Stomach (tissue), 4 donors: ENCODE measurements around the gene GPD2.

Source experiments
- CTCF ChIP-seq, 7 experiments: fragments of 450-650 bp in 4 of 7; fragments of 200-600 bp in 3 of 7; sonication (generic) in 3 of 7; IDR thresholded peaks; one replicate each; pipeline ENCODE4 v1.5.1; 2016 to 2019; ENCODE audit warnings: antibody characterized with exemption in 7 of 7, control low read depth in 2 of 7, mild to moderate bottlenecking in 1 of 7
- EP300 ChIP-seq: sonication (generic); formaldehyde crosslinking; IDR thresholded peaks from one replicate; pipeline ENCODE4 v1.6.1; 2017; ENCODE audit warnings: antibody characterized with exemption
- POLR2A ChIP-seq, 4 donors: fragments of 450-650 bp; IDR thresholded peaks; one replicate each; pipeline ENCODE4 v1.6.1; 2016; ENCODE audit warnings: antibody characterized with exemption in 4 of 4, control low read depth in 2 of 4, mild to moderate bottlenecking in 1 of 4, moderate library complexity in 1 of 4
- POLR2AphosphoS5 ChIP-seq, 3 donors: sonication (generic); formaldehyde crosslinking; IDR thresholded peaks; one replicate each; pipeline ENCODE4 v1.6.1; 2016; ENCODE audit warnings: antibody characterized with exemption in 3 of 3

DNA sequence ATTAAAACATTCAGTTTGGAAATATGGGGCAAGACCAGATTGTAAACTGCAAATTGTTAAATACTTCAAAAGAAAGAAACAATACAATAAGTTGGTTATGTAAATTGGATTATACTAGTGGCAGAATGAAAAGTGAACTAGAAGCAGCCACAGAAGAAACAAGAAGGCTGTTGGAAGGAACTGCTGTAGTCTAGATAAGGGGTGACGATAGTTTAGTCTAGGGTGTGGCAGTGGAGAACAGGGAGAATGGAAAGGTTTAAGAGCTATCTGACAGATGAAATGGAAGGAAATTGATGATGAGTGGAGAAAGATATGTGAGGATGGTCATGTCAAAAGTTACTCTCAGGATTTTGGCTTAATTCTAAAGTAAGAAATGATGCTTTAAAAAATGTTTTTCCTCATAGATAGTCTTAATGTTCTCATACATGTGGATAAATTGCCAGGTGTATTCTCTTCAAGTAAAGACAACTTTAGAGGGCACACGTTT, 179.7 kb downstream of the GPD2 start:
- no peak for TF ChIP-seq CTCF (IDR thresholded peaks at IDR 0.05)
- TF ChIP-seq POLR2A (IDR thresholded peaks at IDR 0.05) = no peak
- TF ChIP-seq POLR2AphosphoS5 (IDR thresholded peaks at IDR 0.05) = no peak
- TF ChIP-seq EP300 = no peak
